HG02571 (cell line): ENCODE data around the gene GPC6.

Source experiments
- ATAC-seq: cut with Tn5 transposase; IDR thresholded peaks from one replicate; pipeline ENCODE4 v1.9.1; 2021; ENCODE audit warnings: mild to moderate bottlenecking, moderate library complexity; ENCODE audit not compliant: unreplicated experiment

GPC6 gene

DNA sequence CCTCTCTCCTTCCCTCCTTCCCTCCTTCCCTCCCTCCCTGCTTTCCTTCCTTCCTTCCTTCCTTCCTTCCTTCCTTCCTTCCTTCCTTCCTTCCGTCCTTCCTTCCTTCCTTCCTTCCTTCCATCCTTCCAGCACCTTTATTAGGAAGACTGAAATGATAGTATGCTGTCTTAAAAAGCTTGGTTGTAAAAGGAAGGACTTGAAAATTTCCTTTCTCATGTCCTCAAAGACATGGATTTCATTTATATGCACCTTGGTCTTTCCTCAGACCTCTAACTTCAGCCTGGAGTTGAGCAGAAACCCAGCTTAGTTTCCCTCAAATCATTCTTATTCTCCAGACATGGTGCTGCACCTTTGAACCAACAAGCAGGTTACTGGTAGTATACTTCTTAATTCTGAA lies 141.7 kb downstream of the GPC6 start:
- no peak for ATAC-seq

DNA sequence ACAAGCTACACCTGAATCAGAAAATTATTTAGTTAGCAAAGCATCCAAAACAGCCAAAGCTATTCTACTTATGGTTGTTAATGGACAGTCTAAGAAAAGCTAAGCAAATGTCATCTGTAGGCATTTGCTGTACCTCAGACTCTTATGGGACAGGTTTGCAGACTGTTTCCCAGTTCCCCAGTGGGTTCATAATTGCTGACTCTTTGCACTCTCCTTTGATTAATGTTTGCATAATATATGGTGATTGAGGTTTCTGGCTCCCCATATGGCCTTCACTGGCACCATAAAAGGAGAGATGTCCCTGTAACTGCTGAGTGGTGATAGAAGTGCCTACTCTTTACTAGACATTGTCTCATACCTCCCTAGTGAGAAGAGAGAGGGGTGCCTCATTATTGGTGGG lies 142.1 kb downstream of the GPC6 start:
- ATAC-seq = no peak

DNA sequence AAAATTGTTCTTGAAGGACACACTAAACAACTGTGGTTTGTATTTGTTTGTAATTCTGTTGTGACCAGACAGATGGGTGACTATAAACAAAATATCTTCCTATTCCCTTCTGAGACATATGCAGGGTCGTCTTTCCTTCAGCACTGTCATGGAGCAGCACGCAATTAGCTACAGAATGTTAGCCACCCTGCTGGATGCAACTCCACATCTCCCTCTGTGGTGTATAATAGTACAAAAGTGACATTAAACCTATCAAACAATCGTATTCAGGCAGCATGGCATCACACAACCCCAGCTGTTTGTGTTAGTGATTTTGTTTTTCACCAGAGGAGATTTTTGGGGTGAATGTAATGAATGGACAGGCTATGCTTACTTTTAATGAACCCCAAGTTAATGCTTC lies 146.2 kb downstream of the GPC6 start:
- ATAC-seq = no peak

DNA sequence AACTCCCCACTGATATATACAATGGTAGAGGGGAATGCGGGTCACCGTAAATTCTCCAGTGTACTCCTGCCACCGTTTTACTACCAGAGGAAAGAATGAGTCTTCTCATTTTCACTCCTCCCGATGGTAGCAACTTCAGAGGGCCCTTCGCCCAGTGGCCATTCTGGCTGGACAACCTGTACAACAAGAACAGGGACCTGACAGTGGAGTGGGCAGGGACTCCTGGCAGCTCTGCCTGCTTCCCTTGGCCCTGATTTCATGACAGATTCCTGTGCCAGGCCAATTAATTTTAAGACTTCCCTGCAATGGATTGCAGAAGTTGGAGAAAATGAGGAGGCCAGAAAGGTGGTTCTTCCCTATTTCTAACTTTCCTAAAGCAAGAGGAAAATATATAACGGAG lies 148.9 kb downstream of the GPC6 start:
- ATAC-seq = no peak

DNA sequence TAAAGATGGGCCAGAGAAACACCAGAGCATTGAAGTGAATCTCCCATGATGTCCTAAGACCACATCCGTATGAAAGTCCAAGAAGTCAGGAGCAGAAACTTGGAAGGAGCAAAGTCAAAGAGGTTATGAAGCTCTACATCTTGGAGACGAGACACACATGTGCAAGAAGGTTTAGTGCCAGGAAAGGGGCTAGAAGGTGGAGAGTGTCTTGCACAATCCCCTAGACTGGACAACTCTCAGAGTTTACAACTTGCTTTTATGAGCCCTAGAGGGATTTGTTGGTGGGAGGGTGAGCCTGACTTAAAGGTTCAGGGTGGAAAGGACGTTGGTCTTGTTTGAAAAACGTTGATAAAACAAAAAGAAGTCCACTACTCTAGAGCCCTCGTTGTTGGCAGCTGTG lies 150.6 kb downstream of the GPC6 start:
- no peak for ATAC-seq

DNA sequence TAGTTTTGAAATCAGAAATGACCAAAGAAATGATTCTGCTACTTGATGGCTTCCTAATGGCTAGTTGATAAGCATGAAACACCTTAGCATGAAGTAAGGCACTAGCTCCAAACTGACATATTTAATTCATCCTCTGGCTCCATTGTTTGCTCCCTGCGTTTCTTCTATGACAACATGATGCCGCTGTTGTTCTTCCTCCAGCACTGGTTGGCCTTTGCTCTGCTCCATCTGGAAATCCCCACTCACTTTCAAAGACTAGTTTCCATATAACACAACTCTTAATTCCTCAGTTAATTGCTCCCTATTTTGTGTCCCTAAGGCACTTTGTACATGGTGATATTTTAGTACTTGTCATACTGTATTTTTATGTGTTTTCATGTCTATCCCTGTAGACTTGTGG lies 151.6 kb downstream of the GPC6 start:
- ATAC-seq = no peak

DNA sequence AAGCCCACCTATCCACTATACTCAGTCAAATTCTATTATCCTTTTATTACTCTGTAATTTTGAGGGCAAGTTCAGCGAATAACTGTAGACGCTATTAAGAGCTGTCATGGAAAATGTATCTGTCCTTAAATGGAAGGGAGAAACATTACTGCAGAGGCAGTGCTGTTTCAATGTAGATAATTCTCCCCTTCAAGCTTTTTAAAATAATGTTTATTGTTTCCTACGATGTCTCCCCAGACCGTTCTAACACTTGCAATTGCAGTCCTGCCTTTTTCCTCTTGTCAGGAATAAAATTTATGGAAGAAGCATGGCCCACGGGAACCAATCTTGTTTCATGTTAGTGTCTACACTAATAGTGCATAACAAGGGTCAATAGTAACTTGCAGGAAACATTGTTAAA lies 159.5 kb downstream of the GPC6 start:
- no peak for ATAC-seq

DNA sequence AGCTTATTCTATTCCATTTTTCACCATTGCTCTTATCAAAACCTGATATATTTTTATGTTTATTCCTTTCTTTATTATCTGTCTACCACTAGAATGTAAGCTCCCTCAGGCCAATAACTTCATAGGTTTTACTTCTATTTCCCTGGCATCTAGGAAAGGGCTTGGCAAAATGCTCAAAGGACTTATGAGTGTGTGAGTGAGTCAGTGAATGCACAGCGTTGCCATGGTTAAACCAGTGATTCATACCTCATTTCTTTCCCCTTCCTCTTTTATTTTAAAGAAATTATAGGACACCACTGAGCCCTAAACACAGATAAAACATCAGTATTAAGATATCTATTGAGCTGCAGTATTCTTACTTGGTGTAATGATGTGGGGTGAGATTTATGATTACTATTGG lies 162.1 kb downstream of the GPC6 start:
- ATAC-seq = no peak

DNA sequence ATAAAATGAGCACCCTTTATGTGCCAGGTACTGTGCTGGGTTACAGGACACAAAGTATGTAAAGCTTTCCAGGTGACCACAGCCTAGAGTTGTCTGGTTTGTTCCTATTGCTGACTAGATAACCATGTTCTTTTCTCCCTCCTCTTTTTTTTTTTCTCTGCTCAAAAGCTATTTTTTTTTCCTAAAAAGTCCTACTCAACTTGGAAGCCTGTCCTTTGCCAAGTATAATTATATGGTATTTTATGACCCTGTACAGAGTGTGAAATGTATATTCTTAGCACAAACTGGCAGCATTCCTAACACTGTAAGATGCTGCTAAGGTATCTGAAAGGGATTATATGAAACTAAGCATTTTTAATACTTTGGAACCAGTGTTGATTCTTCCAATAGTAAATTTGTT lies 171.0 kb downstream of the GPC6 start:
- no peak for ATAC-seq

DNA sequence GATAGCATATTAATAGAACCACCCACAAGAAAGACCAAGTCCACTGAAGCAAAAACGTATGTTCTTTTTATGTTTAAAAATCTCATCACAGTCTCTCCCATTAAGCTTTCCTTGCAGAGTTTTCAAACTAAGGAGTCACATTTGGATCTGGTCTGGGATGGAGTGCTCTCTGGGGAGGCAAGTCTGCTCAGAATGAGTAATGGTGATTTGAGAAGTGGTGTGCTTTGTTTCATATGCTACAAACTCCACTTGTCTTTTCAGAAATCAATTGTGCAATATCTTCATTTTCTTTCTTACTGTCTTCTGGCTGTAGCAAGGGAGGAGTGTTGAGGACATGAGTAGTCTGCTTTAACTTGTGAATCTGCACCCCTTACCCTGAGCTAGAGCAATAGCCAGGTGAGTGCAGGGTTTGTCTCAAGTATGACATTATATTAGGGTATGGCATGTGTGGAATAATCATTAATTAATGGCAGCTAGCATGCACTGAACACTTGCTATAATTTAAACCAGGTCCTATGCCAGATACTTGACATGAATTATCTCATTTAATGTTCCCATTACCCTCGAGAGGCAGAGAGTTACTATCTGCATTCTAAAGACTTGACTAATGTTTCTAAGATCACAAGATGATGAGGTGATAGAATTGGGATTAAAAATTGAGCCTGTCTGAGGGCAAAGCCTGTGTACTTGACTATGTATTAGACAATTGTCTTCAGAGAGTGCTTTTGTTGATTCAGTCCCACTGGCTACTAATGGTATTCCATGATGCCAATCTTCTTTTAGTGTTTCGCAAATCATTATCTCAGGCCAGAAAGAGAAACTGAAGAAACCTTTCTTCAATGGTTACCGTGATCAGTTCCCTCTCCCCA lies 171.8 kb downstream of the GPC6 start:
- no peak for ATAC-seq

DNA sequence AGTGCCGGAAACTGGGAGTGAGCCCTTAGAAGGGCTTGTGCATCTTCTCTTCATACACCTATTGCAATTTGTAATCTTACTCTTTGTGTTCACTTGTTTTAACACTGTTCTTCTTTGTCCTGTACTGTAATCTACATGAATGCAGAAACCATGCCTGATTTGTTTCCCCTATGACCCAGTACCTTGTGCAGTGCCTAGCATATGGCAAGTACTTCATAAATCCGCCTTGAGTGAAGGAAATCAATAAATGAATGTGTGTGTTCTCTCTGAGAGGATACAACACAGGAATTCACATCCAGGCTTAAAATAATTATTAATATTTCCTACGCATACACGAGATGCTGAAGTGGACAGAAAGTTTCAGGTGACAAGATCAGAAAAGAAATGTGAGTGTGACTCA lies 172.6 kb downstream of the GPC6 start:
- no peak for ATAC-seq

DNA sequence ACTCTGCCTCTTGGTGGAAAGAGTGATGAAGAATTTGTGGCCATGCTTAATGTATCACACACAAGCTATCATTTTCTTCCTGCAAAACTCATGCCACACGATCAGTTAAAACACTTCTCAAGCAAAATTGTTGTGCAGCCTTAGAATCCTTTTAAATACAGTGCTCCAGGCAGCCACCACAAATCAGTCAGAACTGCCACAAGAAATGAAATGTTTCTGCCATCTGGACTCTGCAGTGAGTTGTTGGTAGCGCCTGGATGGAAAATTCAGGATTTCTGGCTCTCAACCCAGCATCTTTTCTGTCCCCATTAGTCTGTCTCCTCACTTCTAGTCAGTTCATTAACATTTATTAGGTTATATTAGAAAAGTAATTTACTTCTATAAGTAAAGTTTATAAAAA lies 179.5 kb downstream of the GPC6 start:
- ATAC-seq = no peak

DNA sequence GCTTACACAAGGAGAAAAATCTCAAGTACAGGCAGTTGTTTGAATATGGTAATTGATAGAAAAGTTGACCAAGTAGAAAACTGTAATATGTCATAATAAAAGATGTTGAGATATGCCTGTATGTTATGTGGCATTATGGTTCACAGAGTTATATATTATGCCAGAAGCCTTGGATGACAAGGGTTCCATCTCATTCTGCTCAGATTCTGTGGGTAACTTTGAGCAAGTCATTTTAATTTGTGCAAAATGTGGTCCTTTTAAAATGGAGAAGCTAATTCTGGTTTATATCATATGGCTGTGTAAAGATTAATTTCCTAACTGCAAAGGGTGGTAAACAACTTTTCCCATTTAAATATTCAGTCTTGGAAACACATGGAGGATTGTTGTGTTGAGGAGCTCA lies 180.9 kb downstream of the GPC6 start:
- no peak for ATAC-seq

DNA sequence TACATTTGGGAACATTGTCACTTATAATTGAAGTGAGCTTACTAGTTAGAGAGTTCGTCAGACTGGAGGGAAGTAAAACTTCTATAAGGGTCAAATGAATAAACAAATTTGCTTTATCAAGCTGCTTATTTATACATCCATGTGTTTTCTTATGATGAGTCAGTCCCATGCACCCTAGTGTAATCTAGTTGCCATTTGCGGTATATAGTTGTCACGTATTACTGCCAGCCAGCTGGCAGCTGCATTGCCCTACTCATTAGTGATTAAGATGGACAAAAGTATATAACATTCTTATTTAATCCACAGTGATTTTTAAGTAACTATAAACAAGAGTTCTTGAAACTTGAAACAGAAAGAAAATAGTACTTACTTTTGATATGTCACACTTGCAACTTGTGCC lies 182.4 kb downstream of the GPC6 start:
- no peak for ATAC-seq

DNA sequence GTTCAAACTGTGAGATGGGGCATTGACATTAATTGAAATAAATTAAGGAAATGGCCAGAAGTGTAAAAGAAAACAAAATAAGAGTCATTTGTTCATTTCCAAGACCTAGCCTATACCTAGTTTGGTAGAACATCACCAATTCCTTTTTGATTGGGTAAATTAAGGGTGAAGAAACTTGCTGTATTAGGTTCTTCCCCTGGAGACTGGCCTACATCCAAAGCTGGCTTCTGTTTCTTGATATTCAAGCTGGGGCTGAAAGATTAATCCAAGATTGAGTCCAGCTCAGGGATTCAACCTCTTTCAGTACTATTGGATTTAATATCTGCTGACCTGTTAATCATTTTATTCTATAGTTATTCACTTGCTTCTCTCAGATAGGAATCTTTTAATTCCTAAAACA lies 183.2 kb downstream of the GPC6 start:
- no peak for ATAC-seq

DNA sequence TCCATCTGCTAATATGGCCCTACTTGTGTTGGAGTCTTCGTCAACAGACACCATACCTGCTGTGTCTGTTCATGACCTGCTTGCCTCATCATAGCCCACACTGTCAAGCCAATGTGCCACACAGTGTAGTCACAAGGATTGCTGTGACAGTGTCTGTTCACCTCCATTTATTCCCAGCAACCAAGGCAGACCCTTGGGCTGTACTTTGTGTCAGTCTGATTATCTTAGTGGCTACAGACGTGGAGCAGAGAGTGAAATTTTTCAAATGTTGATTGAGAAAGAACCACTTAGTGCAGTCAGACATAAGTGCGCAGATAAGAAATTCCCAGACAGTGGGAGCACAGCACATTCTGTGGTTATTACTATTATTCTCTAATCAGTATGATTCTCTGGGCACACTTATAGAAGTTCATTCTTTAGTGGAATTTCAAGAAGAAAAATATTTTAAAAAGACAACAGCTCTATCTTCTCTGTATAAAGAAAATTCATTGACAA lies 184.6 kb downstream of the GPC6 start:
- ATAC-seq = no peak

DNA sequence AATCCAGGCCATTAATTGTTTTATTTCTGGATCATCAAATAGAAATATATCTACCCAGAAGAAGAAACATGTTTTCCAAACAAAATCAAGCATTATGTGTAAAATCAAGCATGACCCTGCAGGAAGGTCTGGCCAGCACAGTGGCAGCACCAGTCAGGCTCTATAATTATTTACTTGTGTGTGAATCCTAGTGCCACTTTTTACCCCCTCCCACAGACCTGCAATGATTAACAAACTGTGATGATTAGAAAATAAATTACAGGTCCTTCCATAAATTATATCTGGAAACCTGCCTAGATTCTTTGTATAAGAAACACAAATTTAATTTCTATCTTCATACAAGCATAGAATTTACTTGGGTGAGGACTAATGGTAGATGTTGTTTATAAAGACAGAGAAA lies 186.1 kb downstream of the GPC6 start:
- ATAC-seq = no peak

DNA sequence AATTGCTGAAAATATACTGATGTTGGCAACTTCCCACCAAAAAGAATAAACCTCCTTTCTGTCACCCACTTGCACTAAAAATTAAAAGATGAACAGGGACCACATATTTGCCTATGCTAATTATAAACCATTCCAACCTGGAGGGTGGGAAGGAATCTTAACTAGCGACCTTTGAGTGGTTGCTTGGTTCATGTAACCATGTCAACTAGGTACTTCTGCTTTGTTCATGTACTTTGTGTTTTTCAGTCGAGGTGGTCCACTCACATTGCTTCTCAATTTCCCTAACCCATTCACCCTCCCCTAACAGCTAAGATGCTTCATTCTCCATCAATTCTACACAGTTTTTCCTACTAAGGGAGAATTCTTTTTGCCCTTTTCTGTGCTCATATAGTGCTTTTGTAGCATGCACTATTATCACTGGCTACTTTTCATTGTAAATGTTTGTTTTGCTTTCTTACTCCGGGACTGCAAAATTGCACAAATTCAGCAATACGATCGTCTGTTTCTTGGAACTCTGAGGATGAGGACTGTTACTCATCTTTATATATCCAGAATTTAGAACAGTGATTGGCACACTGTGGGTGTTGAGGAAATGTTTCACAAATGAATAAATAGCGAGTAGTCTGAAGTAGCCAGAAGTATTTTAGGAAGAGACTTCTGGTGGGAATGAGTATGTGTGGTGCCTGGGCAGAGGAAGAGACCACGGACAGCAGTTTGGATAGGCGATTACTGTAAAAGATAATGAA lies 187.5 kb downstream of the GPC6 start:
- ATAC-seq = no peak

DNA sequence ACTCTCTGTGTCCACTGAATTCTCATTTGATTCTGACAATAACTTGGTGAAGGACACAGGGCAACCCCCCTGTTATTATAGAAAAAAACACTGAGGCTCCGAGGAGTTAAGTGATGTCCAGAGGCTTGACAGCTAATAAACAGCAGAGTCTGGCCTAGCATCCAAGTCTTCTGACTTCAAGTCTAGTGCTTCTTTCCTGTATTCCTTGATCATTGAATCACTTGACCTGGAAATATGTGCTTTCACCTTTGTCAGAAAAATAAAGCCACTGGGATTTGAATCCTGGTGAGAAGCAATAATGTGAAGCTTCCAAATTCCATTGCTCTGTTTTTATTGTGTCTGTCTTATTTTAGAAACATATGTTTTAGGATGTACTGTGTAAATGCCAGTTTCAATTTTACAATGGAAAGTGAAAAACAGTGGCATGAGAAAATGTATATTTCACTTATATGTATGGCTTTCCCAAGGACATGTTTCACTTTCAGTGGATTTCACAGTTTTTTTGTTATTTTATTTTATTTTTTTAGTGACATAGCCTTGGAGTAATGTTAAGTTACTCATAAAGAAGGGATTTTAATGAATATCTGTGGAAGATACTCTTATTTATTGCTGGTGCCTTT lies 190.2 kb downstream of the GPC6 start:
- ATAC-seq = no peak

DNA sequence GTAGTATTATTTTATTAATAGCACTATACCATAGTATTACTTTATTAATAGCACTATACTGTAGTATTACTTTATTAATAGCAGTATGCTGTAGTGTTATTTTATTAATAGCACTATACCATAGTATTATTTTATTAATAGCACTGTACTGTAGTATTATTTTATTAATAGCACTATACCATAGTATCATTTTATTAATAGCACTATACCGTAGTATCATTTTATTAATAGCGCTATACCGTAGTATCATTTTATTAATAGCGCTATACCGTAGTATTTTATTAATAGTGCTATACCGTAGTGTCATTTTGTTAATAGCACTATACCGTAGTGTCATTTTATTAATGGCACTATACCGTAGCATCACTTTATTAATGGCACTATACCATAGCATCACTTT lies 191.8 kb downstream of the GPC6 start:
- no peak for ATAC-seq

DNA sequence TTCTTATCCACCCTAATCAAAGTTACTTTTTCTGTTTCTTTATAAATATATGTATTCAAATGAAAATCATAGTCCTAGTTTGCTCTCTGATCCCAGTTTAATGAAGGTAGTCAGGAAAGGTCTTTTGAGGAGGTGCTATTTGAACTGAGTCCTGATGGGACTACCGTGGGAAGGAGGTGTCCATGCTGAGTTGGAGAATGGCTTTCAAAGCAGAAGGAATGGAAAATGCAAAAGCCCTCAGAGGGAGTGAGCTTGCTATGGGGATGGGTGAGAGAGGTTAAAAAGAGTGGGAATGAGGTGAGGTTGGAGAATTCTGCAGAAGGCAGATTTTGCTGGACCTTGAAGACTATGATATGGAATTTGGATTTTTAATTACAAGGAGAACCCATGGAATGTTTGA lies 193.6 kb downstream of the GPC6 start:
- ATAC-seq = no peak

DNA sequence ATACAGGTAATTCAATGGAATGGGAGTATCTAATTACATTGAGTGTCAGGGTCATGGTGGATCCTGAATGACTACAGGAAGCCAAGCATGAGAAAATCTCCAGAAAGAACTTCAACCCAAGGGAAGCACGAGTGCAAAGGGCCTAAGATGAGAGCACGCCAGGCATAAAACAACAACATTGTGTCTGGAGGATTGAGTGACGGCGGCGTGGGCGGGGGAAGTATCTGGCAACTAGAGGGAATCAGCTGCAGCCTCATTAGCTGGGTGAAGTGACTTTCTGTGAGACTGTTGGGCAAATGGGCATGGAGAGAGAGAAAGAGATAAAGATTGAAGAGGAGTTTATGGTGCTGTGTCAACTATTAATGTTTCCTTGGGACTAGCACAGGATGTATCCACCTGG lies 194.3 kb downstream of the GPC6 start:
- no peak for ATAC-seq
